Colonic mucosa (tissue), 4 donors: ENCODE results near the gene WDFY3. TPM values are rescaled to one million over a fixed set of nuclear protein-coding genes. Genes with fewer than 3 reads are reported as not detected.
"Not testable (repeated sequence)": the region's sequence is repeated elsewhere in the genome, so short reads cannot be mapped to it uniquely, and the experiment has no call there.

Experiments used
- DNase-seq: peaks from one replicate; pipeline ENCODE4 v3.0.0-alpha.2; 2020
- H3K27ac ChIP-seq: fragments of 200-600 bp; one replicate; pipeline ENCODE4 v1.8.0; 2021
- H3K27me3 ChIP-seq: fragments of 200-600 bp; one replicate; pipeline ENCODE4 v1.8.0; 2021
- H3K36me3 ChIP-seq: fragments of 200-600 bp; one replicate; pipeline ENCODE4 v1.8.0; 2021
- H3K4me1 ChIP-seq: fragments of 200-600 bp; one replicate; pipeline ENCODE4 v1.8.0; 2021; ENCODE audit warnings: mild to moderate bottlenecking
- H3K4me3 ChIP-seq: fragments of 200-600 bp; one replicate; pipeline ENCODE4 v1.8.0; 2021
- H3K9ac ChIP-seq, 2 donors: one replicate each; pipeline ENCODE4 v1.7.0; 2013; ENCODE audit warnings: control low read depth in 2 of 2, low read depth in 2 of 2, low read length in 2 of 2
- H3K9me3 ChIP-seq: fragments of 200-600 bp; one replicate; pipeline ENCODE4 v1.8.0; 2021
- intact Hi-C: fragments of 100-400 bp; cut with DNase I; formaldehyde crosslinking; loops from one replicate; pipeline ENCODE4 v1.14.1; 2022
- total RNA-seq, 2 donors: library from RNA; stranded (reverse); fragmentation: NEBNext Ultra II Directional in 1 of 2; extraction: Animal tissue kit (Norgen Biotek cat#: 25700) in 1 of 2; gene quantifications; one replicate each; pipeline ENCODE4 v1.2.1, GENCODE V29; 2021
- TF ChIP-seq, protein P1 (sequence below): fragments of 200-600 bp; IDR thresholded peaks from one replicate; pipeline ENCODE4 v1.8.0; 2022; ENCODE audit warnings: antibody characterized with exemption, mild to moderate bottlenecking
- donor health status: healthy.
- donor health status: DM: no; HTN: no; CAD: no.
- donor health status: DM: no; HTN: no; CAD: no.

The WDFY3 gene
- total RNA-seq, 2 donors from 2014 or later = 46.3 to 50.8 TPM

DNA sequence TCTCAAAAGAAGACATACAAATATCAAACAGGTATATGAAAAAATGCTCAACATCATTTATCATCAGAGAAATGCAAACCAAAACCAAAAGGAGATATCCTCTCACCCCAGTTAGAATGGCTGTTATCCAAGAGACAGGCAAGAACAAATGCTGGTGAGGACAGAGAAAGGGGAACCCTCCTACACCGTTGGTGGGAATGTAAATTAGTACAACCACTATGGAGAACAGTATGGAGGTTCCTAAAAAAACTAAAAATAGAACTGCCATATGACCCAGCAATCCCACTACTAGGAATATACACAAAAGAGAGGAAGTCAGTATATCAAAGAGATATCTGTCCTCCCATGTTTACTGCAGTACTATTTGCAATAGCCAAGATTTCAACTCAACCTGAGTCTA is 300.1 kb downstream of the WDFY3 start:
- Histone ChIP-seq H3K9ac (no peak overlapping the region), H3K9me3 (no peaks in the 10 kb centered on the region), H3K4me3 (no peak overlapping the region), H3K4me1 (no peaks in the 10 kb centered on the region), H3K27ac (no peak overlapping the region), H3K36me3 (no peaks in the 10 kb centered on the region), H3K27me3 (no peaks in the 10 kb centered on the region)
- DNase-seq = no peak
- TF ChIP-seq, protein P1, sequence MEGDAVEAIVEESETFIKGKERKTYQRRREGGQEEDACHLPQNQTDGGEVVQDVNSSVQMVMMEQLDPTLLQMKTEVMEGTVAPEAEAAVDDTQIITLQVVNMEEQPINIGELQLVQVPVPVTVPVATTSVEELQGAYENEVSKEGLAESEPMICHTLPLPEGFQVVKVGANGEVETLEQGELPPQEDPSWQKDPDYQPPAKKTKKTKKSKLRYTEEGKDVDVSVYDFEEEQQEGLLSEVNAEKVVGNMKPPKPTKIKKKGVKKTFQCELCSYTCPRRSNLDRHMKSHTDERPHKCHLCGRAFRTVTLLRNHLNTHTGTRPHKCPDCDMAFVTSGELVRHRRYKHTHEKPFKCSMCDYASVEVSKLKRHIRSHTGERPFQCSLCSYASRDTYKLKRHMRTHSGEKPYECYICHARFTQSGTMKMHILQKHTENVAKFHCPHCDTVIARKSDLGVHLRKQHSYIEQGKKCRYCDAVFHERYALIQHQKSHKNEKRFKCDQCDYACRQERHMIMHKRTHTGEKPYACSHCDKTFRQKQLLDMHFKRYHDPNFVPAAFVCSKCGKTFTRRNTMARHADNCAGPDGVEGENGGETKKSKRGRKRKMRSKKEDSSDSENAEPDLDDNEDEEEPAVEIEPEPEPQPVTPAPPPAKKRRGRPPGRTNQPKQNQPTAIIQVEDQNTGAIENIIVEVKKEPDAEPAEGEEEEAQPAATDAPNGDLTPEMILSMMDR = no peak
- intact Hi-C loops = no loop called here

DNA sequence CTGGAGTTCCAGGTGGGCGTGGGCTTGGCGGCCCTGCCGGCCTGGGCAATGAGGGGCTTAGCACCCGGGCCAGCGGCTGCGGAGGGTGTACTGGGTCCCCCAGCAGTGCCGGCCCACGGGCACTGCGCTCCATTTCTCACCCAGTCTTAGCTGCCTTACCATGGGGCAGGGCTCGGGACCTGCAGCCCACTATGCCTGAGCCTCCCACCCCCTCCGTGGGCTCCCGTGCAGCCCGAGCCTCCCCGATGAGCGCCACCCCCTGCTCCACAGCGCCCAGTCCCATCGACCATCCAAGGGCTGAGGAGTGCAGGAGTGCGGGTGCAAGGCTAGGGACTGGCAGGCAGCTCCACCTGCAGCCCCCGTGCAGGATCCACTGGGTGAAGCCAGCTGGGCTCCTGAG is 301.7 kb downstream of the WDFY3 start:
- H3K27me3 ChIP-seq, intact Hi-C loops, H3K9me3 ChIP-seq, DNase-seq, H3K36me3 ChIP-seq, H3K9ac ChIP-seq, H3K27ac ChIP-seq, H3K4me3 ChIP-seq, H3K4me1 ChIP-seq: not testable (repeated sequence)

DNA sequence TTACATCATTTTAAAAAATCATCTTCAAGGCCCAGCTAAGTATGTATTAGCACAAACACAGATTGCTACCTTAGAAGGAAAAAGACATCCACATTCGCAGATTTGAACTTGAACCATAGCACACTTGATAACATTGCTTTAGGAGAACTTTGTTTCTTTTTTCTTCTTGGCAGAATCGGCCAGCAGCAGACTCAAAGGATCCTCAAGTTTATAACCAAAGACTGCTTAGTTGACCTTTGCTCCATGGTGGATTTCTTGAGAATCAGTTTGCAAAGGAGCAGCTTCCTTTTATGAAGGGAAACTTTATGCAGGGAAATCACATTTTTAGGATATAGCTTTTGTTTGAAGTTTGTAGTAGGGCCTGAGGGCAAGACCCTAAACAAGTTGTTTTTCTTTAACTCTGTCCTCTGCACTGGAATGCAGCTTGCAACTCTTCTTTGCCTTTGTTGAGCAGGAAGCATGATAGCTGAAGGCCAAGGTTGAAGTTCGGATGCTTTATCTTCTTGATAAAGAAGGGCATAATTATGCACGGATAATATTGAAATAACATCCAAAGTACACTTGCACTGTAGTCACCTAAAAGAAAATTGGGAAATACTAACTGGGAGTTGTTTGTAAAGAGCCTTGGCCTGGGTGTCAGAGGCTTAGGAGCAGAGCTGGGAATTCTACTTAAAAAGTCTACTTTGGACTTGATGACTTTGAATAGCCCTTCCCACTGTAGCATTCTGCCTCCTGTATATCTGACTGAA is 305.1 kb downstream of the WDFY3 start:
- Histone ChIP-seq H3K4me3 (no peak overlapping the region), H3K9ac (peak overlapping the region in 1 of 2 donors; percentile 19), H3K27me3 (no peaks in the 10 kb centered on the region), H3K4me1 (peaks cover 3% of the 10 kb centered on the region), H3K9me3 (no peaks in the 10 kb centered on the region), H3K27ac (peak overlapping the region; percentile 6), H3K36me3 (no peaks in the 10 kb centered on the region)
- TF ChIP-seq, protein P1 = no peak
- no peak for DNase-seq
- intact Hi-C loops = no loop called here

DNA sequence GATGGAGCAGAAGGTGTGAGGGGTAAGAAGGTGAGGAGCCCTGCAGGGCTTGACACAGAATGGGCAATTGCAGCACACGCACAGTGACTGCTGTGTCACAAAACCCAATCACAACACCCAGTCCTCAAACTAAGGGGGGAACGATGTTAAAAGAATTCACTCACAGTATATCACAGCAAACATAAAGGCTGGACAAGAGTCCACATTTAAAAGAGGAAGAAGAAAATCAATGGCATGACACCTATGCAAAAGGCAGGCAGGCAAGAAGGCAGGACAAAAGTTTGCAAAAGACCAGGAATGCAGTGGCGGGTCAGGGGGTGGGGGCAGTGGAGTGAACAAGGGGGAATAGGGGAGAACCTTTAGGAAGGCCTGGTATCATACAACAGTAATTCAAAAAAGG is 305.9 kb downstream of the WDFY3 start:
- no peak for DNase-seq
- Histone ChIP-seq H3K27ac (no peak overlapping the region), H3K9me3 (no peaks in the 10 kb centered on the region), H3K36me3 (no peaks in the 10 kb centered on the region), H3K9ac (no peak overlapping the region), H3K4me3 (no peak overlapping the region), H3K27me3 (no peaks in the 10 kb centered on the region), H3K4me1 (peaks cover 3% of the 10 kb centered on the region)
- TF ChIP-seq, protein P1 = no peak
- intact Hi-C loops = no loop called here

DNA sequence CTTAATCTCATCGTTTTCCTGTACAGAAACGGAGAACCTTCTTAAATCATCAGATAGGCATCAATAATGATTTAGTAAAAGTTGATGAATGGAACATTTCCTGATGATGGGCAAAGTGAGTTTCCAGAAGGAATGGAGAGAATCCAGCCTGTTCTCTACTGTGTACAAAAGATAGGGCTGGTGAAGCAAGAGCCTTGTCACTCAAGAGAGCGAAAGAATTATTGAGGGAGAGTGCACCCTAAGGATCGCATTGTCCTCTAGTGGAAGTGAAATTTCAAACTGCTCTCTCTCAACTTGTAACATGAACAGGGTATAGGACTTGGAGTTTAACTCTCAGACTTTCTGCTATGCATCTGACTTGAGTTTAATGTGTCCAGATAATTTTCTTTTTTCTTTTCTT is 314.0 kb downstream of the WDFY3 start:
- H3K27ac ChIP-seq = no peak overlapping the region
- no peak overlapping the region for H3K4me3 ChIP-seq
- H3K4me1 ChIP-seq = peaks cover 7% of the 10 kb centered on the region
- H3K36me3 ChIP-seq = no peaks in the 10 kb centered on the region
- H3K9ac ChIP-seq = no peak overlapping the region
- DNase-seq = no peak
- intact Hi-C loops = no loop called here
- TF ChIP-seq, protein P1 = no peak
- no peaks in the 10 kb centered on the region for H3K9me3 ChIP-seq
- H3K27me3 ChIP-seq = no peaks in the 10 kb centered on the region

DNA sequence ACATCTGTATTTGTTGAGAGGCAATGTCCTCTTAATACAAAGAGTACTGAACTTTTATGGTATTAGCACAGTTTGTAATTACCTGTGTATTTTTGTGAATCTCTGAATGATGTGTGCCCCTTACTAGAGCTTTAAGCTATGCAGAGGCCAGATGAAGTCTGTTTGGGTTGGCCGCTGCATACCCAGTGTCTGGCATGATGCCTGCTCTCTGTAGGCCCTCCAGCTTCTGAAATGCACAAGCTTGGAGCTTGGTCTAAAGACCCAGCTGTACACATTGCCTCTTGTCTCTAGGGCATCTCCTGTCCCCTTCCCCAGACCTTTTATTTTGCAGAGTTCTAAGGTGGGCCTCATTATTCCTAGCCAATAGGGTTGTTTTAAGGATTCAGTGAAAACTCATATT is 315.0 kb downstream of the WDFY3 start:
- no peak overlapping the region for H3K27ac ChIP-seq
- intact Hi-C loops = no loop called here
- no peaks in the 10 kb centered on the region for H3K27me3 ChIP-seq
- TF ChIP-seq, protein P1 = no peak
- DNase-seq = no peak
- H3K9me3 ChIP-seq = no peaks in the 10 kb centered on the region
- H3K4me3 ChIP-seq = no peak overlapping the region
- no peak overlapping the region for H3K9ac ChIP-seq
- peaks cover 11% of the 10 kb centered on the region for H3K4me1 ChIP-seq
- H3K36me3 ChIP-seq = no peaks in the 10 kb centered on the region
